ENCODE data around the gene C7orf25.
A peak's percentile ranks its signal among the peaks of the same experiment; 100 is the strongest.

Gene C7orf25

GRCh38 chr7:42876182-42877068 is 35.4 kb downstream of the C7orf25 start:
- peak; percentile 64 for DNase-seq

GRCh38 chr7:42869131-42870020 is 42.5 kb downstream of the C7orf25 start:
- DNase-seq, result no peak

DNA sequence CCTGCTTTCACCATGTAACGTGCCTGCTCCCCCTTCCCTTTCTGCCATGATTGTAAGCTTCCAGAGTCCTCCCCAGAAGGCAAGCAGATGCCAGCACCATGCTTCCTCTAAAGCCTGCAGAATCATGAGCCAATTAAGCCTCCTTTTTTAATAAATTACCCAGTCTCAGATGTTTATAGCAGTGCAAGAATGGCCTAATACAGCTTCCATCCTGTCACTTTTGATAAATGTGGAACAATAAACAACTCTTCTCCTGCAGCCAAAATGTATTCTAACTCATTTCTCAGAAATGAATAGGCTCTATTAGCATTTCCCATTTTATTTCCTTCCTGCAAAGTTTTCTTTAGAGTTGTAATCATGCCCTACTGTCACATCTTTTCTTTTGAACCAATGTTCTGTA is 43.4 kb downstream of the C7orf25 start:
- no peak for DNase-seq

Data from NCI-H82 (cell line).